Liver (tissue), 9 donors: ENCODE measurements around the gene MPZL2. TPM values are rescaled to one million over a fixed set of nuclear protein-coding genes. Genes with fewer than 3 reads are reported as not detected.

Source experiments
- DNase-seq: peaks from one replicate; pipeline ENCODE4 v3.0.0-alpha.2; 2017; ENCODE audit warnings: low spot score
- H3K27ac ChIP-seq, 2 donors: one replicate each; pipeline ENCODE4 v1.7.0; 2013; ENCODE audit warnings: inconsistent platforms in 2 of 2, low read length in 2 of 2, control low read depth in 1 of 2, low read depth in 1 of 2, mild to moderate bottlenecking in 1 of 2
- H3K27me3 ChIP-seq, 4 donors: one replicate each; pipeline versions ENCODE4 v1.6.1 to v1.7.0; 2013; ENCODE audit warnings: low read length in 3 of 4, inconsistent platforms in 1 of 4, mild to moderate bottlenecking in 1 of 4, moderate library complexity in 1 of 4; ENCODE audit not compliant: control insufficient read depth in 4 of 4, insufficient read depth in 4 of 4
- H3K36me3 ChIP-seq, 4 donors: one replicate each; pipeline versions ENCODE4 v1.6.1 to v1.7.0; 2013; ENCODE audit warnings: low read length in 3 of 4, mild to moderate bottlenecking in 3 of 4, low read depth in 1 of 4, moderate library complexity in 1 of 4; ENCODE audit not compliant: control insufficient read depth in 4 of 4, insufficient read depth in 3 of 4
- H3K4me1 ChIP-seq, 4 donors: one replicate each; pipeline versions ENCODE4 v1.6.1 to v1.7.0; 2013; ENCODE audit warnings: low read length in 3 of 4, mild to moderate bottlenecking in 3 of 4, moderate library complexity in 1 of 4; ENCODE audit not compliant: control insufficient read depth in 4 of 4, insufficient read depth in 4 of 4
- H3K4me3 ChIP-seq, 3 donors: one replicate each; pipeline versions ENCODE4 v1.6.1 to v1.7.0; 2013; ENCODE audit warnings: low read length in 3 of 3, control low read depth in 1 of 3, low read depth in 1 of 3, mild to moderate bottlenecking in 1 of 3
- H3K9ac ChIP-seq, 2 donors: one replicate each; pipeline ENCODE4 v1.7.0; 2013; ENCODE audit warnings: low read length in 2 of 2, mild to moderate bottlenecking in 2 of 2, moderate library complexity in 2 of 2, control low read depth in 1 of 2, low read depth in 1 of 2
- H3K9me3 ChIP-seq, 4 donors: one replicate each; pipeline versions ENCODE4 v1.6.1 to v1.7.0; 2013; ENCODE audit warnings: low read length in 3 of 4; ENCODE audit not compliant: control insufficient read depth in 4 of 4
- EGR1 ChIP-seq, 2 donors: IDR thresholded peaks; 2 replicates each; pipeline ENCODE4 v1.6.1; 2016 to 2018; ENCODE audit warnings: antibody characterized with exemption in 2 of 2, low read depth in 2 of 2
- GABPA ChIP-seq, 2 donors: IDR thresholded peaks in 1 of 2; conservative IDR thresholded peaks in 1 of 2; 2 replicates each; pipeline ENCODE4 v1.6.1; 2016; ENCODE audit warnings: antibody characterized with exemption in 2 of 2, mild to moderate bottlenecking in 1 of 2, moderate library complexity in 1 of 2
- HNF4A ChIP-seq, 2 donors: conservative IDR thresholded peaks; 2 replicates each; pipeline ENCODE4 v1.6.1; 2016; ENCODE audit warnings: antibody characterized with exemption in 2 of 2, mild to moderate bottlenecking in 2 of 2
- HNF4G ChIP-seq: IDR thresholded peaks from 2 replicates; pipeline ENCODE4 v1.6.1; 2016; ENCODE audit warnings: antibody characterized with exemption
- JUND ChIP-seq, 2 donors: IDR thresholded peaks; 2 replicates each; pipeline ENCODE4 v1.6.1; 2016; ENCODE audit warnings: antibody characterized with exemption in 2 of 2
- NR2F2 ChIP-seq: IDR thresholded peaks from 2 replicates; pipeline ENCODE4 v1.6.1; 2016; ENCODE audit warnings: antibody characterized with exemption
- RXRA ChIP-seq, 2 donors: IDR thresholded peaks; 2 replicates each; pipeline ENCODE4 v1.6.1; 2017 to 2018; ENCODE audit warnings: antibody characterized with exemption in 2 of 2, mild to moderate bottlenecking in 1 of 2
- SP1 ChIP-seq: IDR thresholded peaks from 2 replicates; pipeline ENCODE4 v1.6.1; 2018; ENCODE audit warnings: antibody characterized with exemption, mild to moderate bottlenecking
- TAF1 ChIP-seq: conservative IDR thresholded peaks from 2 replicates; pipeline ENCODE4 v1.6.1; 2016; ENCODE audit warnings: antibody characterized with exemption, mild to moderate bottlenecking
- YY1 ChIP-seq: IDR thresholded peaks from 2 replicates; pipeline ENCODE4 v1.6.1; 2016; ENCODE audit warnings: antibody characterized with exemption, mild to moderate bottlenecking
- WGBS: extraction: QIAGEN DNeasy Blood & Tissue Kit; methylation state at CpG from one replicate; pipeline ENCODE4 v1.1.7; 2013; 5-methylcytosine and 5-hydroxymethylcytosine counted together
- polyA plus RNA-seq, 2 donors: library from polyadenylated mRNA; stranded (reverse) in 1 of 2; unstranded in 1 of 2; fragments of 200-250 nt in 1 of 2; fragments of >200 nt in 1 of 2; fragmentation: Nextera tagmentation in 1 of 2; extraction: Ambion mirVana in 1 of 2; gene quantifications; one replicate each; pipeline versions ENCODE4 v1.2.1 to v1.2.3, GENCODE V29; 2013 to 2015
- total RNA-seq, 2 donors: library from RNA; depleted of rRNA; stranded (reverse); fragments of >200 nt; gene quantifications; one replicate each; pipeline ENCODE4 v1.2.3, GENCODE V29; 2014
- TF ChIP-seq, protein P1 (sequence below): IDR thresholded peaks from 2 replicates; pipeline ENCODE4 v1.6.1; 2016; ENCODE audit warnings: antibody characterized with exemption
- TF ChIP-seq, protein P2 (sequence below): IDR thresholded peaks from 2 replicates; pipeline ENCODE4 v1.6.1; 2016; ENCODE audit warnings: antibody characterized with exemption, mild to moderate bottlenecking
- TF ChIP-seq, protein P3 (sequence below): IDR thresholded peaks from 2 replicates; pipeline ENCODE4 v1.6.1; 2016; ENCODE audit warnings: antibody characterized with exemption
- donor health status: healthy.
- donor health status: healthy.
- donor health status: healthy.
- donor health status: healthy.
- donor health status: healthy.

The MPZL2 gene
- total and polyA plus RNA-seq, 4 donors, result 8.4 to 17.2 (median 11.9) TPM

DNA sequence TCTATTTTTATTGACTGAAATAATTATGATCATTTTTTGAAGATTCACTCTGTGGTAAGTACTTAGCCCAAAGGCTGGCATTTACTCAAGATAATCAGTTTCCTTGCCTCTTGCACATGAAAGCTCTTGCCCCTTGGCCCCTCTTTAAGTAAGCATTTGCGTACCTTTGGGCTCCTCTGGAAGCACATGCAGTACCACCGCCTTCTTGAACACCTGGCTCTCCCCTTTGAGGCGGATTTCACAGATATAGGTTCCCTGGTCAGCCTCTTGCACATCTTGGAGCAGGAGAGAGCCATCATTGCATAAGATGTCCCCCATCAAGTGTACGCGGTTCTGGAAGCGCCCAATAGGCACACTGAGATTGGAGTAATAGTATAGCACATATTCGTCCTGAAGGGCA lies 53.8 kb downstream of the MPZL2 start:
- peaks cover 9 to 32% (median 19%) of the 10 kb centered on the region in 4 donors for H3K4me1 ChIP-seq

DNA sequence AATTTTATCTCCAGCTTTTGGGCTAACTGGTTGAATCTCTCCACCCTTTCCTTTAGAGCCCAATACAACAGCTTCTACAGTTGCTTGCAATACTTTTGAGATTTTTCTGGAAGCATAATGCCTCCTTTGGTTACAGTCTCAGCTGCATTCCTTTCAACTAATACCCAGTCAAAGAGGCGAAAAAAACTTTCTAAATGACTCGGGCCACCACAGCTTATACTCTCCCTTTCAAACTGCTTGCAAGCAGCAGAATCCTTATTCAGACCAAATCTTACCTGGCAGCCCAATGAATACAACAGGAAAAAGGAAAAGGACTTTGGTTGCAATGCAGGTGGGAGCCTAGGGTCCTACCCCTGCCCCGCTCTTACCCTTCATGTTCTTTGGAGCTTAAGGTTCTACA lies 55.1 kb downstream of the MPZL2 start:
- Histone ChIP-seq H3K9me3 (no peaks in the 10 kb centered on the region), H3K4me1 (peaks cover 9 to 30% (median 17%) of the 10 kb centered on the region in 4 donors), H3K27ac (no peak overlapping the region), H3K9ac (no peak overlapping the region), H3K36me3 (no peaks in the 10 kb centered on the region), H3K4me3 (no peak overlapping the region), H3K27me3 (no peaks in the 10 kb centered on the region)
- 93% methylated on average over 3 of the region's 3 CpGs for WGBS
- DNase-seq, result no peak
- TF ChIP-seq TAF1 (no peak), RXRA (IDR thresholded peaks at IDR 0.05) (no peak), YY1 (no peak)
- TF ChIP-seq, protein P1, sequence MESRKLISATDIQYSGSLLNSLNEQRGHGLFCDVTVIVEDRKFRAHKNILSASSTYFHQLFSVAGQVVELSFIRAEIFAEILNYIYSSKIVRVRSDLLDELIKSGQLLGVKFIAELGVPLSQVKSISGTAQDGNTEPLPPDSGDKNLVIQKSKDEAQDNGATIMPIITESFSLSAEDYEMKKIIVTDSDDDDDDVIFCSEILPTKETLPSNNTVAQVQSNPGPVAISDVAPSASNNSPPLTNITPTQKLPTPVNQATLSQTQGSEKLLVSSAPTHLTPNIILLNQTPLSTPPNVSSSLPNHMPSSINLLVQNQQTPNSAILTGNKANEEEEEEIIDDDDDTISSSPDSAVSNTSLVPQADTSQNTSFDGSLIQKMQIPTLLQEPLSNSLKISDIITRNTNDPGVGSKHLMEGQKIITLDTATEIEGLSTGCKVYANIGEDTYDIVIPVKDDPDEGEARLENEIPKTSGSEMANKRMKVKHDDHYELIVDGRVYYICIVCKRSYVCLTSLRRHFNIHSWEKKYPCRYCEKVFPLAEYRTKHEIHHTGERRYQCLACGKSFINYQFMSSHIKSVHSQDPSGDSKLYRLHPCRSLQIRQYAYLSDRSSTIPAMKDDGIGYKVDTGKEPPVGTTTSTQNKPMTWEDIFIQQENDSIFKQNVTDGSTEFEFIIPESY, result no peak
- TF ChIP-seq, protein P2, sequence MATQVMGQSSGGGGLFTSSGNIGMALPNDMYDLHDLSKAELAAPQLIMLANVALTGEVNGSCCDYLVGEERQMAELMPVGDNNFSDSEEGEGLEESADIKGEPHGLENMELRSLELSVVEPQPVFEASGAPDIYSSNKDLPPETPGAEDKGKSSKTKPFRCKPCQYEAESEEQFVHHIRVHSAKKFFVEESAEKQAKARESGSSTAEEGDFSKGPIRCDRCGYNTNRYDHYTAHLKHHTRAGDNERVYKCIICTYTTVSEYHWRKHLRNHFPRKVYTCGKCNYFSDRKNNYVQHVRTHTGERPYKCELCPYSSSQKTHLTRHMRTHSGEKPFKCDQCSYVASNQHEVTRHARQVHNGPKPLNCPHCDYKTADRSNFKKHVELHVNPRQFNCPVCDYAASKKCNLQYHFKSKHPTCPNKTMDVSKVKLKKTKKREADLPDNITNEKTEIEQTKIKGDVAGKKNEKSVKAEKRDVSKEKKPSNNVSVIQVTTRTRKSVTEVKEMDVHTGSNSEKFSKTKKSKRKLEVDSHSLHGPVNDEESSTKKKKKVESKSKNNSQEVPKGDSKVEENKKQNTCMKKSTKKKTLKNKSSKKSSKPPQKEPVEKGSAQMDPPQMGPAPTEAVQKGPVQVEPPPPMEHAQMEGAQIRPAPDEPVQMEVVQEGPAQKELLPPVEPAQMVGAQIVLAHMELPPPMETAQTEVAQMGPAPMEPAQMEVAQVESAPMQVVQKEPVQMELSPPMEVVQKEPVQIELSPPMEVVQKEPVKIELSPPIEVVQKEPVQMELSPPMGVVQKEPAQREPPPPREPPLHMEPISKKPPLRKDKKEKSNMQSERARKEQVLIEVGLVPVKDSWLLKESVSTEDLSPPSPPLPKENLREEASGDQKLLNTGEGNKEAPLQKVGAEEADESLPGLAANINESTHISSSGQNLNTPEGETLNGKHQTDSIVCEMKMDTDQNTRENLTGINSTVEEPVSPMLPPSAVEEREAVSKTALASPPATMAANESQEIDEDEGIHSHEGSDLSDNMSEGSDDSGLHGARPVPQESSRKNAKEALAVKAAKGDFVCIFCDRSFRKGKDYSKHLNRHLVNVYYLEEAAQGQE, result no peak
- TF ChIP-seq, protein P3, sequence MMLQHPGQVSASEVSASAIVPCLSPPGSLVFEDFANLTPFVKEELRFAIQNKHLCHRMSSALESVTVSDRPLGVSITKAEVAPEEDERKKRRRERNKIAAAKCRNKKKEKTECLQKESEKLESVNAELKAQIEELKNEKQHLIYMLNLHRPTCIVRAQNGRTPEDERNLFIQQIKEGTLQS, result no peak

More for the DNA sequence above, 53.8 kb downstream of the MPZL2 start:
- TF ChIP-seq NR2F2, result no peak
- TF ChIP-seq YY1, result no peak
- no peak for TF ChIP-seq HNF4A (conservative IDR thresholded peaks at IDR 0.05)
- TF ChIP-seq EGR1 (IDR thresholded peaks at IDR 0.05; ENCODE audit: low read depth in 2 of 2), result no peak
- TF ChIP-seq HNF4G, result no peak
- no peak for TF ChIP-seq JUND (IDR thresholded peaks at IDR 0.05)
- TF ChIP-seq, protein P1, result no peak
- TF ChIP-seq SP1, result no peak
- no peak for TF ChIP-seq GABPA (IDR thresholded peaks at IDR 0.05 in 1 of 2, conservative IDR thresholded peaks at IDR 0.05 in 1 of 2)
- H3K27ac ChIP-seq, result no peak overlapping the region
- no peak for DNase-seq
- H3K9ac ChIP-seq, result no peak overlapping the region
- 97% methylated on average over 7 of the region's 7 CpGs for WGBS
- no peaks in the 10 kb centered on the region for H3K9me3 ChIP-seq
- H3K4me3 ChIP-seq, result no peak overlapping the region
- H3K27me3 ChIP-seq, result no peaks in the 10 kb centered on the region
- H3K36me3 ChIP-seq, result no peaks in the 10 kb centered on the region
